B cell (primary cell): Measurements from ENCODE around the gene C1orf198.

Source experiments
- CTCF ChIP-seq: fragments of 200-600 bp; IDR thresholded peaks from one replicate; pipeline ENCODE4 v1.8.0; 2022; ENCODE audit warnings: antibody characterized with exemption, mild to moderate bottlenecking
- EZH2 ChIP-seq: IDR thresholded peaks from 2 replicates; pipeline ENCODE4 v1.6.1; 2012; ENCODE audit warnings: borderline replicate concordance, low read depth, mild to moderate bottlenecking, moderate library complexity, low read length; ENCODE audit not compliant: insufficient read depth, poor library complexity, severe bottlenecking

- TF ChIP-seq CTCF (no peak), EZH2 (no peak)
Observed at GRCh38 chr1:230895452-230895851, 27.1 kb upstream of the C1orf198 start.
